ENCODE results near the gene MFN2.

GRCh38 chr1:11981378-11982009 is 1.2 kb downstream of the MFN2 start:
- TF ChIP-seq, protein P1, sequence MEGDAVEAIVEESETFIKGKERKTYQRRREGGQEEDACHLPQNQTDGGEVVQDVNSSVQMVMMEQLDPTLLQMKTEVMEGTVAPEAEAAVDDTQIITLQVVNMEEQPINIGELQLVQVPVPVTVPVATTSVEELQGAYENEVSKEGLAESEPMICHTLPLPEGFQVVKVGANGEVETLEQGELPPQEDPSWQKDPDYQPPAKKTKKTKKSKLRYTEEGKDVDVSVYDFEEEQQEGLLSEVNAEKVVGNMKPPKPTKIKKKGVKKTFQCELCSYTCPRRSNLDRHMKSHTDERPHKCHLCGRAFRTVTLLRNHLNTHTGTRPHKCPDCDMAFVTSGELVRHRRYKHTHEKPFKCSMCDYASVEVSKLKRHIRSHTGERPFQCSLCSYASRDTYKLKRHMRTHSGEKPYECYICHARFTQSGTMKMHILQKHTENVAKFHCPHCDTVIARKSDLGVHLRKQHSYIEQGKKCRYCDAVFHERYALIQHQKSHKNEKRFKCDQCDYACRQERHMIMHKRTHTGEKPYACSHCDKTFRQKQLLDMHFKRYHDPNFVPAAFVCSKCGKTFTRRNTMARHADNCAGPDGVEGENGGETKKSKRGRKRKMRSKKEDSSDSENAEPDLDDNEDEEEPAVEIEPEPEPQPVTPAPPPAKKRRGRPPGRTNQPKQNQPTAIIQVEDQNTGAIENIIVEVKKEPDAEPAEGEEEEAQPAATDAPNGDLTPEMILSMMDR (IDR thresholded peaks at IDR 0.05): no peak
- TF ChIP-seq POLR2A (IDR thresholded peaks at IDR 0.05): no peak

Data from heart left ventricle (tissue), 13 donors.